ENCODE measurements around the gene ARHGAP32.

ARHGAP32 gene

GRCh38 chr11:129102756-129103155, 89.4 kb downstream of the ARHGAP32 start:
- peak in 1 of 2 experiments; percentile 11 for DNase-seq

DNA sequence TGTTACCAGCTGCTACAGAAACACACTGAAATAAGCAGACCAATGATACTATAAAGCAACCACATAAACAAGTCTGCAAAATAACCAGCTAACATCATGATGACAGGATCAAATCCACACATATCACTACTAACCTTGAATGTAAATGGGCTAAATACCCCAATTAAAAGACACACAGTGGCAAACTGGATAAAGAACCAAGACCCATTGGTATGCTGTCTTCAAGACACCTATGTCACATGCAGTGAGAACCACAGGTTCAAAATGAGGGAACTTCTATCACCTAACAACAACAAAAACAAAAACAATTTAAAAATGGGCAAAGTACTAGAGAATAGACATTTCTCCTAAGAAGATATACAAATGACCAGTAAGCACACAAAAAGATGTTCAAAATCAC, 89.9 kb downstream of the ARHGAP32 start:
- no peak for DNase-seq

DNA sequence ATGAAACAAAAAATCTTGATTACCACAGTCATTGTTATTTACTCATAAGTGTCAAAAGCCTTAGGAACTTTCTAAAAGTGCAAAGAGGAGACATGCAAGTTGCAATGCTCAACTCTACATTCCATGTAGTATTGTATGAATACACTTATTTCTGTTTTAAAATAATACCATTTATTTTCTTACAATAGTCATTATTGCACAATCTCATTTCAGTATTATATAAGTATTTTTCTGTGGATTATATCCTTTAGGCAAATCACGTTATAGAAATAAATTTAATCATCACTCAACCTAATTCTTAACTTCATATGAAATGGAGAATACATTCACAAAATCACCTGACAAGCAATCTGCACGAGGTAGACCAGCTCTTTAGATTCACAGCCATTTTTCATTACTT, 98.8 kb downstream of the ARHGAP32 start:
- no peak for DNase-seq

- DNase-seq: no peak
Observed at GRCh38 chr11:129090056-129090455, 102.1 kb downstream of the ARHGAP32 start.

DNA sequence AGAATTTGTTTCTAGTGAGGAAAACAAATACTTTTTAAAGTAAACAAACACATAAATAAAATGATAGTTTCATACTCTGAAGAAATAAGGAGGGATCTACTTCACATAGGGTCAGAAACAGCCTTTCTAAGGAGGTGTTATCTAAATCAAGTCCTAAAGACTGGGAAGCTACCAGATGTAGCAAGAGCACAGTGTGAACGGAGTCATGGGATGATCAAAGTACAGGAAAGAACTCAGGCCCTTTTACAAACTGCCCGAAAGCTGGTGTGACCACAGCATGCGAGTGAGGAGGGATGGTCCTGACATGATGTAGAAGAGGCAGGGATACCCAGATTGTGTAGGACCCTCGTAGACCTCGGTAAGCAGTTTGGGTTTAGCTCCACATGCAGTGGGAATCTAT, 102.8 kb downstream of the ARHGAP32 start:
- no peak for DNase-seq

DNA sequence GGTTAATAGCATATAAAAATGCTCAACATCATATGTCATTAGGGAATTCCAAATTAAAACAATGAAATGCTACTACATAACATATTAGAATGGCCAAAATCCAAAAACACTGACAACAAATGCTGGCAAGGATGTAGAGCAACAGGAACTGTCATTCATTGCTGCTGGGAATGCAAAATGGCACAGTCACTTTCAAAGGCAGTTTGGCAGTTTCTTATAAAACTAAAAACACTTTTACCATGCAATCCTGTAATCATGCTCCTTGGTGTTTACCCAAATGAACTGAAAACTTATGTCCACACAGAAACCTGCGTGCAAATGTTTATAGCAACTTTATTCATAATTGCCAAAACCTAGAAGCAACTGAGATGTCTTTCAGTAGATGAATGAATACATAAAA, 105.1 kb downstream of the ARHGAP32 start:
- no peak for DNase-seq

DNA sequence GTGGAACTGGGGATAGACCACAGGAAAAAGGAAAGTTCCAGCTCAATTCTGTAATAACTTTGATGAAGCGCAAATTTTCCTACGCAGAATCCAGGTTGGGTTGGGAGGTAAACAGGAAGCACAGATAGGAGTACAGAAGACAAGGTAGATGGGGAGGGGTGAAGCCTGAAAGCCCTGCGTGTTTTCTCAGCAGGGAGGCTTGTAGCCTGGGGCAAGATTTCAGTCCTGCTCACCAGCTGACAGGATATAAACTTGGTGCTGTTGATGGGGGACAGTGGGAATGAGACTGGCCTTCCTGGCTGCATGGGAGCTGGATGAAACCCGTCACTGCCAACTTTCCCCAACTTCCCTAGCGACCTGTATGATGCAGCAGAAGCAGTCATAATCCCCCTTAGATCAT, 114.9 kb downstream of the ARHGAP32 start:
- no peak for DNase-seq

GRCh38 chr11:129075757-129076156, 116.4 kb downstream of the ARHGAP32 start:
- DNase-seq: no peak

DNA sequence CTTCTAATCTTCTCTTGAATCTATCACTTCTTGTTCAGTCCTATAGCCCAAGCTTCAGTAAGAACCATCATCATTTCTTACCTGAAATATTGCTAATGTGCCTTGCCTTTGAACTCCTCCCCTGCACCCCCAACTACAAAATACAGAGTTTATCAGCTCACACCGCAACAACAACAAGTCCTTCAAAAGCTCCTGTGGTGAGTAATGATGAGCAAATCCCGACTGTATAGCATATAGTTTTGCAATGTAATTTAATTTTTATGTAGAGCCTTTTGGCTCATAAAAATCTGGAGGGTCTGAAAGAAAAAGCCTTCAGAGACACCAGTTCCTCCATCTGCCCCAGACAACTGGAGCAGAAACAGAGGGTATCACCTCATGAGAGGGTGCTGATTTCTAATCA, 124.7 kb downstream of the ARHGAP32 start:
- DNase-seq: no peak

DNA sequence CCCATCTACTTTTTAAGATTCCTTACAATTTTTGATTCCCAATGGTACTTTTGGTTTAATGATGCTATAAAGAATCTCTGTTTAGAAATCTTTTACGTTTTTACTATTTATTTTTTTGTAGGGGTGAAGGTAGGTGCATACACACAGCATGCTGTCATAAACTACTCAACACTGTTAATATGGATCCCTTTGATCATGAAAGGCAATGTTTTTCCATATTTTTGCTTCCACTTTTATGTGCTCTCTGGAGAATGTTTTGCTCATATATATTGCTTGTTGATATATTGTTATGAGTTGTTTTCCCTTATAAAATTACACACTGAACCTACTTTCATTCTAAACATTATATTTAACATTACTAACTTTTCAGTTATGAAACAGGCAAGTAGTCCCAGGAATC, 125.9 kb downstream of the ARHGAP32 start:
- DNase-seq: no peak

DNA sequence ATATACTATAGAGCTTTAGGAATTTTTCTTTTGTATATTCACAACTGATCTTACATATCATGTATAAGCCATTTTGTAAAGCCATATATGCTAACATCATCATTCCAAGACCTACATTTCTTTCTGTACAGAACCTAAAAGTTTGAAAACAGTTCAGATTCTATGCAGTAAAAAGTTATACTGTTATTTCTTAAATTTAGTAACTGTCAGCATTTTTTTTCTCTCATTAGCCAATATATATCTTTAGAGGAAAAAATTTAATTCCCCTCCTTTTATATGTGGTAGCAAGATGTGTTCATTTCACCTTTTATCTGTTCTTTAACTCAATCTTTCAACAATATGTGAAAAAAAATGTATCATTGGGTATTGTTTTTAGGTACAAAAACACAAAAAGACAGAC, 129.0 kb downstream of the ARHGAP32 start:
- no peak for DNase-seq

GRCh38 chr11:129061492-129062230, 130.5 kb downstream of the ARHGAP32 start:
- no peak for DNase-seq

GRCh38 chr11:129056916-129057315, 135.2 kb downstream of the ARHGAP32 start:
- DNase-seq: no peak

GRCh38 chr11:129055196-129055595, 136.9 kb downstream of the ARHGAP32 start:
- no peak for DNase-seq

DNA sequence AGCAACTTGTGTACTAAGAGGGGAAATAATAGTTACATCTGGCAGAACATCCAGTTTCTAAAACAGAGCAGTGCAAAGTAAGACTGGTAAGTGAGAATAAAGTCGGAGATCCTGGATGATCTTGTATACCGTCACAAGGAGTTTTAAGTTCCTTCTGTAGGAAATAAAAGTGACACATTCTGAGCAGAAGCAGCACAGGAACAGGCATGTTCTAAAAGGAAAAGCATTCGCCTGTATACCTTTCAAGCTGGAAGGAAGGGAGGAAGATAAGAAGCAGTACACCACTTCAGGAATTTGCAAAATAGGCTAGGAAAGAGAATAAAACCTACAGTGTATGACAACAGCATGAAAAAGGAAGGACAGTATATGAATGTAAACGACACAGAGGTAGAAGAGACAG, 143.2 kb downstream of the ARHGAP32 start:
- no peak for DNase-seq

DNA sequence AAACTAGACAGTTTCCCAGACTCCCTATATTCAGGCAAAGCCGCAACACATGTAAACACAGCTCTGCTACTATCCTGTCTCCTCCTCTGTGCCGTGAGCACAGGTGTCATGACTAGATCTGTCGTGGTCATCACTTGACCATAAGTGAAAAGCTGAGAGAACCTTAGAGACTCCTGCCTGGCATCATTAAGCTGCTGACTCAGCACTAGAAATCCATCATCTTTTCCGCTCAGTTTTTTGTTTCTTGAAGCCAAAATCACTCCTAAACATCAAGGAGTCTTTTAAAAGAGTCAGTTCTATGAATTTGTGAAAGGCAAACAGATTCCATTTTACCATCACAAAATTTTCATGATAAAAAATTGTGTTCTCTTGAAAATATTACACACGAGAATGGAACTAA, 147.0 kb downstream of the ARHGAP32 start:
- DNase-seq: no peak

GRCh38 chr11:129042503-129042902, 149.6 kb downstream of the ARHGAP32 start:
- no peak for DNase-seq

GRCh38 chr11:129041611-129042018, 150.5 kb downstream of the ARHGAP32 start:
- DNase-seq: no peak

- DNase-seq: no peak
Observed at GRCh38 chr11:129040934-129041333, 151.2 kb downstream of the ARHGAP32 start.

GRCh38 chr11:129035244-129035643, 156.9 kb downstream of the ARHGAP32 start:
- DNase-seq: no peak

DNA sequence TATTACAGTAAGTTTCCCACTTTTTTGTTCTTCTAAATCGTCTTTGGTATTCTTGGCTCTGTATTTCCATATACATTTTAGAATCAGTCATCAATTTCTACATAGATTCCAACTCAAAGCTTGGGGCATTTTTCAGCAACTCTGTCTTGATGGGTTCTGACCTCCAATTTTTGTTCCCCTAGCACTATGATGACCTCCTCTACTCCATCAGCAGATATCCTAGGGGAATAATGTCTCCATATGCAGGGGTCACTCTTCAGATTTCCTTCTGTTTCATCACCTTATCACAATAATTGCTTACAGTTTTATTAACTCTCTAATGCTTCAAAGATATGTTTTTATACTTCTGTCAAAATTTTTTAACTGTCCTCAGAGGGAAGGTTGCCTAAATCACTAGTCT, 158.1 kb downstream of the ARHGAP32 start:
- DNase-seq: no peak

GRCh38 chr11:129023968-129024676, 168.0 kb downstream of the ARHGAP32 start:
- no peak for DNase-seq

DNA sequence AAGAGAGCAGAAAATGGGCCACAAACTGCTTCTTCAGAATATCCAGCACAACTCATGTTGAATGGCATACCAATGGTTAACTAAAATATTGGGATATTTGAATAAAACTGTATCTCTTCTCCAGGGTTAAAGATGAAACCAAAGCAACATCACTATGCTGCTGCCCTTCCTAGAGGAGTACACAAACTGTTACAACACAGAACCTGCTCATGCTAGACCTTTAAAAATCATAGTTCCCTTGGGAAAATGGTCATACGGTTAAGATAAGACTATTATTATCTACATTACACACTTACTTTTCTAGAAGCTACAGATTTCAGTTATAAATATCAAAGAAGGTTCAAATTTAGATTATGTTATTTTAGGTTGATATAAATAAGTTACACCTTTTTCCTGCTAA, 170.8 kb downstream of the ARHGAP32 start:
- DNase-seq: no peak

- DNase-seq: no peak
Observed at GRCh38 chr11:129018991-129019390, 173.1 kb downstream of the ARHGAP32 start.

- no peak for DNase-seq
Observed at GRCh38 chr11:129018126-129018525, 174.0 kb downstream of the ARHGAP32 start.

Measured in Kasumi-1 (cell line).